Hepatocyte (in vitro differentiated cells): ENCODE results near the gene SYVN1.

ENCODE experiments used
- CTCF ChIP-seq: fragments of 200-600 bp; sonication (generic); IDR thresholded peaks from 2 replicates; pipeline ENCODE4 v1.5.1; 2016; ENCODE audit warnings: antibody characterized with exemption, mild to moderate bottlenecking; ENCODE audit not compliant: poor library complexity
- EZH2 ChIP-seq: fragments of 200-600 bp; sonication (generic); IDR thresholded peaks from 2 replicates; pipeline ENCODE4 v1.6.1; 2016; ENCODE audit warnings: antibody characterized with exemption, mild to moderate bottlenecking, borderline replicate concordance

DNA sequence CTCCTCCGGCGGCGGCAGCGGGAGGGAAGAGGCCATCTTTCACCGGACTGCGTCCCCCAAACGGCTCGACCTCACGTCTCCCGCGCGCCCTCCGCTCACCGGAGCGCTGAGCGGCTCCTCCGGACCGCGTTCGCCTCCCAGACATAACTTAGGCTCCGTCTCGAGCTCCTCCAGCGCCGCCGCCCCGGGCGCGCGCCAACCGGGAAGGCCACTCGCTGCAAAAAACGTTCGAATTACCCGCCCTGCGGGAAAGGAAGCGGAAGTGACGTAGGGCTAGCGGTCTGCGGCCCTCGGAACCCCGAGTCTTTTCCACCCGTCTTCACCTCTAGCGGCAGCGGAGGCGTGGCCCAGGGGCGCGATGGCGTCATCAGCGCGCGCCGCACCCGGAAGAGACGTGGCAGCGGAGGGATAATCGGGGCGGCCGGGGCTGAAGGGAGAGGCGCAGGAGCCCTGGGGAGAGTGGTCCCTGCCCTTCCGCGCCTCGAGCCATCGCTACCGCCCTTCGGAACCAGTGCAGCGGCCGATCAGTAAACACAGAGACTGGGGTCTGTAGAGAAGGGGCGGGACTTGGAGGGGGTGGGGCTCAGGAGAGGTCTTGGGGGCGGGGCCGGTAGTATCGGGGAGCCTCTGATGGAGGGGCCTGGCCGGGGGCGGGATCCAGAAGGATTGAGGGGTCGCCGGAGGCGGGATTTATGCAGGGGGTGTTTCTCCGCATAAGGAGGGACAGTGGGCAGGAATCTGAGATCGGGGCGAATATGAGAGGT is 50.3 kb downstream of the SYVN1 start, which contains the start of the genes CDCA5 and ZFPL1:
- TF ChIP-seq CTCF, result no peak
- TF ChIP-seq EZH2, result no peak
